NCI-H2196 treated with DMSO at 0.1 percent for 48 hours (cell line): ENCODE data around the gene SETBP1.
"Not testable (repeated sequence)": the region's sequence is repeated elsewhere in the genome, so short reads cannot be mapped to it uniquely, and the experiment has no call there.

ENCODE experiments used
- DNase-seq: peaks from one replicate; lab custom pipeline; 2025; ENCODE audit not compliant: unreplicated experiment; lab: John Stamatoyannopoulos, UW

The SETBP1 gene

GRCh38 chr18:44788334-44788733 is 107.6 kb downstream of the SETBP1 start:
- no peak for DNase-seq

- DNase-seq = no peak
These were observed 109.0 kb downstream of the SETBP1 start for GRCh38 chr18:44789710-44790109.

- DNase-seq = no peak
These were observed 110.2 kb downstream of the SETBP1 start for GRCh38 chr18:44790860-44791259.

- no peak for DNase-seq
These were observed 110.8 kb downstream of the SETBP1 start for GRCh38 chr18:44791520-44791919.

- DNase-seq = no peak
These were observed 111.9 kb downstream of the SETBP1 start for GRCh38 chr18:44792456-44793061.

- no peak for DNase-seq
These were observed 112.5 kb downstream of the SETBP1 start for GRCh38 chr18:44793194-44793593.

GRCh38 chr18:44793685-44794084 is 113.0 kb downstream of the SETBP1 start:
- no peak for DNase-seq

- DNase-seq = no peak
These were observed 114.6 kb downstream of the SETBP1 start for GRCh38 chr18:44795241-44795640.

GRCh38 chr18:44796429-44797428 is 116.0 kb downstream of the SETBP1 start:
- DNase-seq = no peak

- DNase-seq = no peak
These were observed 117.9 kb downstream of the SETBP1 start for GRCh38 chr18:44798433-44799048.

GRCh38 chr18:44799382-44799906 is 118.8 kb downstream of the SETBP1 start:
- DNase-seq = no peak

GRCh38 chr18:44799907-44800421 is 119.3 kb downstream of the SETBP1 start:
- no peak for DNase-seq

GRCh38 chr18:44800766-44801165 is 120.1 kb downstream of the SETBP1 start:
- not testable (repeated sequence) for DNase-seq

- no peak for DNase-seq
These were observed 121.1 kb downstream of the SETBP1 start for GRCh38 chr18:44801781-44802180.

- DNase-seq = no peak
These were observed 121.8 kb downstream of the SETBP1 start for GRCh38 chr18:44802508-44802907.

GRCh38 chr18:44803019-44803650 is 122.4 kb downstream of the SETBP1 start:
- DNase-seq = no peak

- no peak for DNase-seq
These were observed 123.3 kb downstream of the SETBP1 start for GRCh38 chr18:44804033-44804432.

- no peak for DNase-seq
These were observed 124.5 kb downstream of the SETBP1 start for GRCh38 chr18:44805176-44805575.

- DNase-seq = no peak
These were observed 125.0 kb downstream of the SETBP1 start for GRCh38 chr18:44805643-44806042.

GRCh38 chr18:44807766-44808165 is 127.1 kb downstream of the SETBP1 start:
- DNase-seq = no peak
